Retina (tissue), 1 donor: ENCODE measurements around the gene TENM3.

Source experiments
- DNase-seq: peaks from one replicate; pipeline ENCODE4 v3.0.0-alpha.2; 2016

The TENM3 gene

GRCh38 chr4:182255441-182256190 lies 12.4 kb downstream of the TENM3 start:
- no peak for DNase-seq

GRCh38 chr4:182257016-182257415 lies 13.8 kb downstream of the TENM3 start:
- DNase-seq: no peak

- no peak for DNase-seq
Observed at GRCh38 chr4:182257503-182257902, 14.3 kb downstream of the TENM3 start.

- DNase-seq: no peak
Observed at GRCh38 chr4:182258441-182259000, 15.3 kb downstream of the TENM3 start.

- no peak for DNase-seq
Observed at GRCh38 chr4:182261651-182262223, 18.5 kb downstream of the TENM3 start.

- DNase-seq: no peak
Observed at GRCh38 chr4:182263562-182263961, 20.4 kb downstream of the TENM3 start.

- DNase-seq: no peak
Observed at GRCh38 chr4:182264139-182264752, 21.0 kb downstream of the TENM3 start.

GRCh38 chr4:182265881-182266280 lies 22.7 kb downstream of the TENM3 start:
- DNase-seq: no peak

GRCh38 chr4:182267048-182267447 lies 23.8 kb downstream of the TENM3 start:
- DNase-seq: no peak

- DNase-seq: no peak
Observed at GRCh38 chr4:182268966-182269365, 25.8 kb downstream of the TENM3 start.

GRCh38 chr4:182271731-182272130 lies 28.5 kb downstream of the TENM3 start:
- no peak for DNase-seq

- no peak for DNase-seq
Observed at GRCh38 chr4:182272151-182272550, 28.9 kb downstream of the TENM3 start.

- no peak for DNase-seq
Observed at GRCh38 chr4:182273191-182273935, 30.2 kb downstream of the TENM3 start.

- DNase-seq: no peak
Observed at GRCh38 chr4:182276210-182277109, 33.3 kb downstream of the TENM3 start.

- DNase-seq: no peak
Observed at GRCh38 chr4:182277377-182277776, 34.2 kb downstream of the TENM3 start.

- DNase-seq: no peak
Observed at GRCh38 chr4:182278729-182279128, 35.5 kb downstream of the TENM3 start.

GRCh38 chr4:182280436-182281111 lies 37.4 kb downstream of the TENM3 start:
- DNase-seq: no peak

- no peak for DNase-seq
Observed at GRCh38 chr4:182286035-182286434, 42.8 kb downstream of the TENM3 start.

- no peak for DNase-seq
Observed at GRCh38 chr4:182286931-182287330, 43.7 kb downstream of the TENM3 start.

- DNase-seq: no peak
Observed at GRCh38 chr4:182288534-182288933, 45.3 kb downstream of the TENM3 start.

GRCh38 chr4:182289809-182290208 lies 46.6 kb downstream of the TENM3 start:
- no peak for DNase-seq

- DNase-seq: no peak
Observed at GRCh38 chr4:182291175-182291574, 48.0 kb downstream of the TENM3 start.
